ENCODE measurements around the gene EXTL2.

GRCh38 chr1:100882698-100883097 is 11.9 kb downstream of the EXTL2 start:
- TF ChIP-seq TAF1 (IDR thresholded peaks at IDR 0.05; ENCODE audit: low read depth, low read length) (no peak), SPI1 (IDR thresholded peaks at IDR 0.05; ENCODE audit: low read depth, low read length) (no peak)
